GM21515 (cell line): ENCODE measurements around the gene TMEM143.
"Not testable (repeated sequence)": the region's sequence is repeated elsewhere in the genome, so short reads cannot be mapped to it uniquely, and the experiment has no call there.

Experiments
- ATAC-seq: cut with Tn5 transposase; IDR thresholded peaks from one replicate; pipeline ENCODE4 v1.9.1; 2021; ENCODE audit not compliant: unreplicated experiment

The TMEM143 gene

GRCh38 chr19:48363810-48364597, at the start of gene TMEM143, which contains the start of gene SYNGR4:
Gene TMEM143 (minus strand): TSS chr19:48363940. CDS start chr19:48363920, 20 bp downstream.
Gene SYNGR4 (plus strand): TSS chr19:48364367. CDS start chr19:48365843, 1,476 bp downstream.
- ATAC-seq, result peak; percentile 73

- no peak for ATAC-seq
These were observed 42.1 kb upstream of the TMEM143 start for GRCh38 chr19:48405850-48406249.

DNA sequence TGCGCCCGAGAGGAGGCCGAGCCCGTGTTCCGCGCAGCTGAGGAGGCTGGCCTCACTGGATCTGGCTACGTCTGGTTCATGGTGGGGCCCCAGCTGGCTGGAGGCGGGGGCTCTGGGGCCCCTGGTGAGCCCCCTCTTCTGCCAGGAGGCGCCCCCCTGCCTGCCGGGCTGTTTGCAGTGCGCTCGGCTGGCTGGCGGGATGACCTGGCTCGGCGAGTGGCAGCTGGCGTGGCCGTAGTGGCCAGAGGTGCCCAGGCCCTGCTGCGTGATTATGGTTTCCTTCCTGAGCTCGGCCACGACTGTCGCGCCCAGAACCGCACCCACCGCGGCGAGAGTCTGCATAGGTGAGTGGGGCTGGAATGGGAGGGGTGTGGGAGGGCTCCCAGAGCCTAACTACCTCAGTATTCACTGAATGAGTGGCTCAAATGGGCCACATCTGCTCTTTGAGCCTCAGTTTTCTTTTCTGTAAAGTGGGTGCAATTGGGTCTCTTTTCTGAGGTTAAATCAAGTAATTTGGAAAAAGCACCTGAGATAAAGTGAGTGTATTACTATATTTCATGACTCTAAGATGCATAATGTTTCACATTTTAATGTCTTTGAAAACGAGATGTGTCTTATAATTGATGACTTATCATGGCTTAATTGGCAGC, 41.4 kb upstream of the TMEM143 start:
- ATAC-seq, result no peak

GRCh38 chr19:48403606-48404005, 39.9 kb upstream of the TMEM143 start:
- no peak for ATAC-seq

- no peak for ATAC-seq
These were observed 37.5 kb upstream of the TMEM143 start for GRCh38 chr19:48401287-48401686.

- no peak for ATAC-seq
These were observed 36.4 kb upstream of the TMEM143 start for GRCh38 chr19:48400018-48400742.

DNA sequence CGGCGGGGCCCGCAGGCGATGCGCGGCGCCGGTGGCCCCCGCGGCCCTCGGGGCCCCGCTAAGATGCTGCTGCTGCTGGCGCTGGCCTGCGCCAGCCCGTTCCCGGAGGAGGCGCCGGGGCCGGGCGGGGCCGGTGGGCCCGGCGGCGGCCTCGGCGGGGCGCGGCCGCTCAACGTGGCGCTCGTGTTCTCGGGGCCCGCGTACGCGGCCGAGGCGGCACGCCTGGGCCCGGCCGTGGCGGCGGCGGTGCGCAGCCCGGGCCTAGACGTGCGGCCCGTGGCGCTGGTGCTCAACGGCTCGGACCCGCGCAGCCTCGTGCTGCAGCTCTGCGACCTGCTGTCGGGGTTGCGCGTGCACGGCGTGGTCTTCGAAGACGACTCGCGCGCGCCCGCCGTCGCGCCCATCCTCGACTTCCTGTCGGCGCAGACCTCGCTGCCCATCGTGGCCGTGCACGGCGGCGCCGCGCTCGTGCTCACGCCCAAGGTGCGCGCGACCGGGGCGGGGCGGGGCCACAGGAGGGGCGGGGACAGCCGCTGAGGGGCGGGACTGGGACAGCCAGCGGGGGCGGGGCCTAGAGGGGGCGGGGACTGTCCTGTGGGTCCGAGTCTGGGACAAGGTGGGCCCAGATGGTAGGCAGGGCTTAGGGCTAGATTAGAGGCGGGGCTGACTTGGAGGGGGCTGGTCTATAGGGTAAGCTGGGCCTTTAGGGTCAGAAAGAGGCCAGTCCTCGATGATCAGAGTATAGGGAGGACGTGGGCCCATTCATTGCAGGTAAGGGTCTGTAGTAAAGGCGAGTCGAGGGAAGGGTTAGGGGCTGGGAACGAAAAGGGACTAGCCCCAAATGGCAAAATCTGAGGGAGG, 34.9 kb upstream of the TMEM143 start:
- ATAC-seq, result no peak

- ATAC-seq, result no peak
These were observed 34.3 kb upstream of the TMEM143 start for GRCh38 chr19:48398102-48398374.

DNA sequence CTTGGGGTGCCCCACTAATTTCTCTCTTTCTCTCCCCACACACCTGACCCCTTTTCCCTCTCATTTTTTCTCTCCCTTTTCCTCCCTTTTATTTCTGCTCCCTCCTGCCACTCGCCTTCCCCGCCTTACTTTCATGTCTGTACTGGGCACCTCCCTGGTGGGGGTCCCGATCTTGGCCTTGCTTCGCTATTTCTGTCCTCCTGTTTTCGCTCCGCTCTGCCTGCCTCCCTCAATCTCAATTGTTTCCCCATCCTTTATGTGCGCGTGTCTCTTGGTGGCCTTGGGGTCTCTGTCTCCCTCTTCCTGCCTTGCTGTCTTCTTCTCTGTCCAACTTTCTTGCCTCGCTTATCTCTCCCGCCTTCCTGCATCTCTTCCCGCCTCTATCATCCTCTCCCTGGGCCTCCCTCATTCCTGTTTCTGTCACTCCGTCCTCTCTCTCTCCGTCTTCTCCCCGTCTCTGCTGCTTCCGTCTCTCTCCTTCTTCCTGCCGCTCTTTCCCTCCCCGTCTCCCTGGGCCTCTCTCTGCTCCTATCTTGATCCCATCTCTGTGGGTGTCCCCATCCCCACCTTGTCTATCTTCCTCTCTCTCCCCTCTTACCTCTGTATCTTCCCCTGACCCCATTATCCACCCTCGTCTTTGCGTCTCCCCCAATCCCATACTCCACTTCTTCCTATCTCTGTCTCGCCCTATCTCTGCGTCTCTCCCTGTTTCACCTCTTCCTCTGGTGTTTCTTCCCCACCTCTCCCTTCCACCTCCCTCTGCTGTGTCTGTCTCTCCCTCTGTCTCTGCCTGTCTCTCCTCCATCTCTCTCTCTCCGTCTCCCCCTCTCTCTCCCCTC, 33.7 kb upstream of the TMEM143 start:
- no peak for ATAC-seq

GRCh38 chr19:48396824-48397176, 33.1 kb upstream of the TMEM143 start:
- ATAC-seq, result no peak

DNA sequence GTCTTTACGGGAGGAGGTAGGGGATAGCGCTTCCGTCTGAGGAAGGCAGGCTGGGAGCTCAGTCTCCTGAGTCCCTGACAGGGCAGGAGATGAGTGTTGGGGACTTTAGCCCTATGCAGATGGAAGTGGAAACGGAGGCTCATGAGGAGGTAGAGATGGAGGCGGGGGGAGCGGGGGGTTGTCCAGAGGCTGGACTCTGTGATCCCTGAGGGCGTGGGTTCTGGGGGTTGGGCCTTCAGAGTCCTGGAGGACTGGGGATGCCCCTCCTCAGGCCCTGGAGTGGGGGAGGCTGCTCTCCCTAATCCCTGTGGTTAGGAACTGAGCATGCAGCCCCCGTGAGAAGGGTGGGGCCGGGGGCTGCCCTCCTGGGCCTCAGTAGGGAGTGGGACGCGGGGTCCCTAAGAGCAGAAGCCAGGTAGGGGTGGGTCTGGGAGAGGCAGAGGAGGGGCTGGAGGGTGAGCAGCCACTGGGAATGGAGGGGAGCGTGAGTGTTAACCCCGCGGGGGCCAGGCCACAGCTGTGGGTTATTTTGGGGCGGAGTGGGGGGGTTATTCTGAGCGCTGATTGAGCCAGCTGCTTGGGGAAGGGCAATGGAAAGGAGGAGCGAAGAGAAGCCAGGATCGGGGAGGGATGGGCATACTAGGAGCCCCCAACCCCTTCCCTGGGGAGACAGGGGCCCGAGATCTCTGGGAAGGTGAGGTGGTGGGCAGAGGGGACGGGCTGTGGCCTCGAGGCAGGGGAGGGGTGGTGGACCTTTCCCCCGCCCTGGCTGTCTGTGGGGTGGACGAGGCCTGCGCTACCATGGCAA, 32.5 kb upstream of the TMEM143 start:
- ATAC-seq, result no peak

DNA sequence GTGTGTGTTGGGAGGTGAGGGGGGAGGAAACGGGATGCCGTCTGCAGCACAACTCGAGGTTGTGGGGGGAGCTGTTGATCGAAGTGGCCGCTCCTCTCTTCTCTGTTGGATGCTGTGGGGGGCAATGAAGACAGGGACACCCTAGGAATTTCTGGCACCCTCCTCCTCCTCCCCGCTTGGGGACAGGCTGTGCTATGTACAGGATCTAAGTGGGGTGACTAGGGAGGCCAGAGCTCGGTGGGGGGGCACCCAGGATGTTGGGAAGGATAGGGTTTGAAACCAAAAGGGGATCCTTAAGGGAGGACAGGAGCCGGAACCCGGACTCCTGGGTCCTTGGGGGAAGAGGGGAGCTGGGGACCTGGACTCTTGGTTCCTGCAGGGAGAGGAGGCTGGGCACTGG, 31.8 kb upstream of the TMEM143 start:
- ATAC-seq, result no peak

DNA sequence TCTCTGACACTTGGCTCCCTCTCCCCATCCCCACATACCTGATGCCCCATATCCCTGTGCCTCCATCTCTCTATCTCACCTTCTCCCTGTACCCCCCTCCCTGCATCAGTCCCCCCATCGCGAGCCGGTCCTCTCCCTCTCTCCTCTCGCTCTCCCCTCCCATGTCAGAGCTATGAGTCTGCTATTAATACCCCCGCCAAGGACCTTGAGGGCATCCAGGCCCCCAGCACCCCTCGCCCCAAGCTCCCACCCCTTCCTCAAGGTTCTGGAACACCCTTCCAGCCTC, 31.4 kb upstream of the TMEM143 start:
- ATAC-seq, result no peak

DNA sequence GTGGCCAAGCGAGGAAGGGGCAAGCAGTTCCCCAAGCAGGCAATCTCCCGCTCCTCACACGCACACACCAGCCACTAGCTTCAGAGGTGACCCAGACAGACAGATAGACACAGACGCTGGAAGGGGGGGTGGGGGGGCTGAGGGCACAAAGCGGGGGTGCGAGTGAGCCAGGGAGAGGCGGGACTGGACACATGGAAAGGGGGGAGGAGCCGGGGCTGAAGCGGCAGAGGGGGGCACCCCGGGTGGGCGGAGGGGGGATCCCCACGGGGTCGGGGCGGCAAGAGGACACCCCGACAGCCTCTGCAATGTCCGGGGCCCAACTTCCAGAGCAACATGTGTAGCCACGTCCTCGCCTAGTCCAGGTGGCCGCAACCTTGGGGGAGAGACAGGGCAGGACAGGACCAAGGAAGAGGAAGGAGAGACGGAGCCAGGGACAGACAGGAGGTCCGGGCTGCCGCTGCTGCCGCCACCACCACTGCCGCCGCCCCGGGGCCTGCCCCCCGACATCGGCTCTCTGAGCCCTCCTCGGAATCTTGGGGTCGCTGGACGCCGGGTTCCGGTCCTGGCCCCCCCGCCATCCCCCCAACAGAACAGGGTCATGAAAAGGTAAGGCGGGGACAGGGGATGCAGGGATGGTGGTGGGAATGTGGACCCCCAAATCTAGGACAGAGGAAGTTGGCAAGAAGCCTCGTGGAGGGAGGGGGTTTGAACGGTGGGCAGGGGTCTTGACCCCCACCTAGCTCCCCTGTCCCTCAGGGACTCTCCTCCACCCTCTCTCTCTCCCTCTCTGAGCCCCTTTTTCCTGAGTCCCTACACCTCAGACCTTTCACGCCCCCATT, 30.8 kb upstream of the TMEM143 start:
- no peak for ATAC-seq

GRCh38 chr19:48393559-48394330, 30.0 kb upstream of the TMEM143 start, which contains the start of gene GRIN2D:
Gene GRIN2D (plus strand): TSS chr19:48393668. CDS start chr19:48398393, 4,725 bp downstream.
- ATAC-seq, result no peak

DNA sequence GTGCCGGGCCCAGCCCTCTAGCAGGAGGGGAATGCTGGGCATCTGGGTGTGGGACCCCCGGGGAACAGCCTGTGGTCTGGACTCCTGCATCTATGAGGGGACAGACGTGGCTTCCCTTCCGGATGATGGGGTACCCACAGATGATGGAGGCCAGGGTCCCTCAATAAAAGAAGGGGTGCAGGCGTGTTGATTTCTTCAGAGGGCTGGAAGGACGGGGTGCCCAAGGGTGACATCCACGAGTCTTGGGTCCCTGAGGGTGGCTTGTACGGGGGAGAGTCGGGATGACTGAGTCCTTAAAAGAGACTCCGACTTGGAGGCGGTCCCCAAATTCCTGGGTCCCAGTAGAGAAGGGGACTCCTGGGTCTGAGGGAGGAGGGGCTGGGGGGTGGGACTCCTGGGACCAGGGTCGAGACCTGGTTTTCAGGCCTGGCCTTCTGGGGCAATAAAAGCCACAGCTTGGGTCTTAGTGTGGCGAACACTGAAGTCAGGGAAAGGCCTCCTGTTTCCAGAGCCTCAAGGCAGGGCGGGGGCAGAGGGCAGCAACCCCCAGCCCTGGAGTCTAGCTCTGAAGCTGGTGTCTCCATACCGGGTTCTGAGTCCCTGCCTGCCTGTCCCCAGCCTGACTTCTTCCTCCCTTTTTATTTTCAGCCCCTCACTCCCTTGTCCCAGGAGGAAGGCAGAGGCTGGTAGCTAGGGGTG, 29.3 kb upstream of the TMEM143 start:
- no peak for ATAC-seq

DNA sequence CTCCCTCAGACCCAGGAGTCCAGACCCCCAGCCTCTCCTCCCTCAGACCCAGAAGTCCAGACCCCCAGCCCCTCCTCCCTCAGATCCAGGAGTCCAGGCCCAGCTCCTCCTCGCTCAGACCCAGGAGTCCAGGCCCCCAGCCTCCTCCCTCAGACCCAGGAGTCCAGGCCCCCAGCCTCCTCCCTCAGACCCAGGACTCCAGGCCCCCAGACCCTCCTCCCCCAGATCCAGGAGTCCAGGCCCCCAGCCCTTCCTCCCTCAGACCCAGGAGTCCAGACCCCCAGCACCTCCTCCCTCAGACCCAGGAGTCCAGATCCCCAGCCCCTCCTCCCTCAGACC, 28.2 kb upstream of the TMEM143 start:
- not testable (repeated sequence) for ATAC-seq
